ENCODE data around the gene TEK.

Gene TEK

DNA sequence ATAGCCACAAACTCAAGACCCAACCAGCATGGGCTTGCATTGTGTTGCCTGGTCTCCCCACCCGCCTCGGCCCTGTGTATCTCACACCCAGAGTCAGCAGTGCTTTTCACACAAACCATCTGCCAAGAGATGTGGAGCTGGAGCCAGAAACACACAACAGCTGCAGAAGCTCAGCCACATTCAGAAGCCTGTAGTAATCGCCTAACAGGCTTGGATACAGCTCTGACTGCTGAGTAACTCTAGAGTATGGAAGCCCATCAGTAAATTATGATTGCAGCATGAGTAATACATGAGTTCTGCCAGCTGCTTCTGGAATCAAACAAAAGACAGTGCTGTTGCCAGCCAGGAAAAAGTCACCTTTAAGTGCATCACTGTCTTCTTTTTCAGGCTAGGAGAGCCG lies 16.0 kb downstream of the TEK start:
- DNase-seq, result no peak

DNA sequence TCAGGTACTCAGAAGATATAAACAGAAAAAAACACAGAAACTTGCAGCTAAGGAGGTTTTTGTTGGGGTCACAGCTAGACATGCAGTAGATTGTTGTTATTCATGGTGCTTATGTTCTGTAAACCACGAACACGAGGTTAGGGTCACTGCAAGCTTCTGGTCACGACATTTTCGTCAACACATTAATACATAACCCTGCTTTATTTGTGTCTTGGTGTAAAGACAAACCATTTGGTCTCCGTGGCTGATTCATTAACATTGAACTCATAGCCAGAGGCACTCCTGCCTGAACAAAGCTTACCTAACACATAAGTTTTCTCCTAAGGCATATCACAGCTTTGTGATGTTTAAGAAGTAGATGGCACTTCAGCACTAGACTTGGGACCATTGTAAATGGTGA lies 16.9 kb downstream of the TEK start:
- no peak for DNase-seq

GRCh38 chr9:27126670-27127069 lies 17.6 kb downstream of the TEK start:
- no peak for DNase-seq

DNA sequence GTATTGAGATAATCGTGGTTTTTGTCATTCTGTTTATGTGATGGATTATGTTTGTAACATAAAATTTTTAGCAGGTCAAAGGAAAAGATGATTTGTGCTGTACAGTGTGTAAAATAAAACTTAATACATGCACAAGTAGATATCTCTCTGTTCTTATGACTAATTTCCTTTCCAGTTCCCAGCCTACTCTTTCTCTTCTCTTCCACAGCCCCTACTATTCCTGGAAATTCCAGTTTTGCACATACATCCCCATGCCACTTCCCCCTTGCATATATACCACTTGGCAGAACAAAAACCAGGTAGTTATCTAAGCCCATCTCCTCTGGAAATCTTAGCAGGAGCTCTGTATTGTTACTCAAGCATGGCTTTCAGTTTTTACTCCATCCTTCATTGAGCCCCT lies 20.2 kb downstream of the TEK start:
- no peak for DNase-seq

- no peak for DNase-seq
Observed at GRCh38 chr9:27131731-27132130, 22.7 kb downstream of the TEK start.

DNA sequence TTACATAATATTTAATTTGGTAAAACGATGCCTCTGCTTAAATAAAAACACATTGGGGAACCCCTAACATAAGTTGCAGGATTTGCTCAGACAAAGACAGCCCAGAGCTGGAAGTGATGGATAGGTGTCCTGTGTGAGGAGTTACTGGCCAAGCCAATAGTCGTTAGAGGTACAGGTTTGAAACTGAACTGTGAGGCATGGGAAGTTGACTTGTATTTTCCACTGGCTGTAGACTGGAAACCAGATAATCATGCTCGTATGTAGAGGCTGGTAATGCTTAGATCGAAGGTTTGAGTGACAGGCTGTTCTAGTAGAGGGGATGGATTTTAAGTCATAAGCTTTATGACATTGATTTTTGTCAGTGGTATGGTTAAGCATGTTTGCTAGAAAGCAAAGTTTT lies 24.8 kb downstream of the TEK start:
- DNase-seq, result no peak

DNA sequence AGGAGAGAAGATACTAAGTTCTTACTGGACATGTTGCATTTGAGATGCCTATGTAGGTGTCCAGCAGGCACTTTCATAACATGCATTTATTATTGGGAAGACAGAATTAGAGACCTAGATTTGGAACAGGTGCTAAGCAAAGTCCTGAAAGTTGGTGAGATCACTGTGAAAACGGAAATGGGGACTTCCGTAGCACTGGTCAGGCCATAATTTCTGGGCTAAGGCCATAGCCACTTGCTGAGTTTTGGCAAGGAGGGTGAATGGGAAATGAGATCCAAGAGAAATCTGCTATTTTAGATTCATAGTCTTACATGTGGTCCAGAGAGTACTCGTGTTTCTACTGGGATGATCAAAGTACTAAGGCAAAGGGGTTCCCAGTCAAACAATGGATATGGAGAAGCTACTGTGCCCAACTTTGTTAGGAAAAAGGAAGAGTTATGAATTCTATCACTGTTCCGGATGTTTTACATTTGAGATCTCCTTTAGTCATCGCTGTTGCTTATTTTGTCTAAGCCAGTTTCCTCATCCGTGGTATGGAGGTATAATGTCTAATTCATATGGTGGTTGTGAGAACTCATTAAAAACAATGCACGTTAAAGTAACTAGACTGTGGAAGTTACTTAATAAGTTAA lies 33.4 kb downstream of the TEK start:
- no peak for DNase-seq

DNA sequence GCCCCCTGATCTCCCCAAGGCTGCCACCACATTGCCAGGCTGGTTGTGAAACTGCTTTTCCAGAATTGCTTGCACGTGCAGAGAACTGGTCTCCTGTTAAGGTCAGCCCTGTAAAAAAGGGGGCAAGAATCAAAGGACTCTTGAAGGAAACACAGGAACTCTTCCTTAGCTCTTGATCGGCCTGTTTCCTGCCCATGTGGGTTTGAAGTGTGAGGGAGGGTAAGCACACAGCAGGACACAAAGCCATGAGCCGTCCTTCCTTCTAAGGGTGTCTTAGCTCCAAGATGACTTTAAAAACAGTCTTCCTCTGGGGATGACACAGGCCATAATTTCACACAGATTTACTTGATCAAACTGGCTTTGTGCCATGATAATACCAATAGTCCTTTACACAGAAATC lies 36.1 kb downstream of the TEK start:
- DNase-seq, result no peak

GRCh38 chr9:27149651-27150050 lies 40.6 kb downstream of the TEK start:
- DNase-seq, result no peak

- no peak for DNase-seq
Observed at GRCh38 chr9:27150746-27151406, 41.9 kb downstream of the TEK start.

- DNase-seq, result no peak
Observed at GRCh38 chr9:27151693-27152404, 42.8 kb downstream of the TEK start.

DNA sequence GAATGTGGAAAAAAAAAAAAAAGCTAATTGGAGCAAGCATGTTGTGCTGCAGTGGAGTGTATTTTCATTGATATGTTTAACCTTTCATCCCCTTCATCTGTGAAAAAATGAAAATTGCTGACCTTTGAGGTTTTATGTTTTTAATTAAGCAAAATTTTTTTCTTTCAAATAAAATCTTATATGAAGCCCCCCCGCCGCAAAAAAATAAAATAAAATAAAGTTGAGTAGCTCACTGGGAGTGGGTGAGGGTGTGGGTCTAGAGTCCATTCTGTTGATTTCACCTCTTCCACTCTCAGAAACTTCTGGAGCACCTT lies 43.3 kb downstream of the TEK start:
- no peak for DNase-seq

DNA sequence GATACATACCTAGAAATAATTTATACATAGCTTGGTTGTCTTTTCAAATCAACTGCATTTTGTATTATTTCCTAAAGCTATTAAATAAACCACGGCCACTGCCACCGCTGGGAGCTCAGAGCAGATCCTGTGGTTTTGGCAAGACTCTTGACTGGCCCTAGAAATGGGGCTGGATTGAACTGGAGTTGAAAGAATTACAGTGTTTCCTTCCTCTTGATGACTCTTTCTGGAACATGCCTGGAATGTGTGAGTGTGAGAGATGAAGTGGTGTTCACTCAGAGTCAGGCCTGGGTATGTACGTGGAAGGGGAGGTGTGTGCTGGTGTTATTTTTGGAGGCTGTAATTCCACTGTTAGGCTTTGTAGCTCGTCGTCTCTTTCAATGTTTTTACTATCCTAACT lies 45.9 kb downstream of the TEK start:
- no peak for DNase-seq

GRCh38 chr9:27157097-27157496 lies 48.1 kb downstream of the TEK start:
- no peak for DNase-seq

GRCh38 chr9:27157736-27158135 lies 48.7 kb downstream of the TEK start:
- no peak for DNase-seq

- DNase-seq, result no peak
Observed at GRCh38 chr9:27160636-27161035, 51.6 kb downstream of the TEK start.

GRCh38 chr9:27162045-27162444 lies 53.0 kb downstream of the TEK start:
- DNase-seq, result no peak

- no peak for DNase-seq
Observed at GRCh38 chr9:27165068-27165467, 56.0 kb downstream of the TEK start.

DNA sequence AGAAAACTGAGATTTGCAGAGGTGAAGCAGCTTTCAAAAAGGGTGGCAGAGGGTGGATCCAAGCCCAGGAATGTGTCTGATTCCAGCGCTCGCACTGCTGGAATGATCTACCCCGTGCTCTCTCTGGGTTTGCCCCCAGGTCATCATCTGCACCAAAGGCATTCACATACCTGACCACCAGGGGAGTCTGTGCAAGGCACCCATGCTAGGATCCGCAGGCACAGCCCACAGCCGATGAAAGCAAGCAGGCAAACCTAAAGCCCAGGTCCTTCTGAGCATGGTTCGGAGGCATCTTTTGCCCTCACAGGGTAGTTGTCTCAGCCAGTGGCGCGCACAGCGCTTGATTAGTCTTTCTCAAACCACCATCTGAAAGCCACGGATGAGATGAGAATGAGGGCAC lies 56.6 kb downstream of the TEK start:
- DNase-seq, result no peak

- DNase-seq, result no peak
Observed at GRCh38 chr9:27168496-27168895, 59.5 kb downstream of the TEK start.

DNA sequence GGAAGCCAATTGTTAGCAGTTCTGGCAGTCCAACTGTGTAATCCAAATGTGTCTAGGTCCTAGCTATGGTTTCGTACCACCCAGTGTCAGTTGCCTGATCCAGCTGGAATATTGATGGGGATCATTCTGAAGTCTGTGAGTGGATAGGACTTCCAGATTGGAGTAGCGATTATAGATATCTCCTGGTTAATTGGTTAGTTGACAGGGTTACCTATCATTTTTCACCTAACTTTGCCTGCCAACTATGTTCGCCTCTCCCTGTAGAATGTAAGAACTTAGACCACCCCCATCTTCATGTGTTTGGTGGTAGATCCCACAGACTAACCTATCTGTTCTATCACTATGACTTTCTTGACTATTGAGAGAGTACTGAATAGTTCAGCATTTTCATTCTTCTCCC lies 59.9 kb downstream of the TEK start:
- DNase-seq, result no peak

DNA sequence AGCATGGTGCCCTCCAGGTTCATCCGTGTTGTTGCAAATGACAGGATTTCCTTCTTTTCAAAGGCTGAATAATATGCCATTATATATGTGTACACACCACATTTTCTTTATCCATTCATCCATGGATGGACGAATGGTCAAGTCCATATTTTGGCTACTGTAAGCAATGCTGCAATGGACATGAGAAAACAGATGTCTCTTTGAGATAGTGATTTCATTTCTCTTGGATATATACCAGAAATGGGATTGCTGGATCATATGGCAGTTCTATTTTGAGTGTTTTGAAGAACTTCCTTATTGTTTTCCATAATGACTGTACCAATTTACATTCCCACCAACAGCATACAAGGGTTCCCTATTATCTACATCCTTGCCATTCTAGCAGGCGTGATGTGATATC lies 67.9 kb downstream of the TEK start:
- DNase-seq, result no peak

- no peak for DNase-seq
Observed at GRCh38 chr9:27179245-27179865, 70.3 kb downstream of the TEK start.

DNA sequence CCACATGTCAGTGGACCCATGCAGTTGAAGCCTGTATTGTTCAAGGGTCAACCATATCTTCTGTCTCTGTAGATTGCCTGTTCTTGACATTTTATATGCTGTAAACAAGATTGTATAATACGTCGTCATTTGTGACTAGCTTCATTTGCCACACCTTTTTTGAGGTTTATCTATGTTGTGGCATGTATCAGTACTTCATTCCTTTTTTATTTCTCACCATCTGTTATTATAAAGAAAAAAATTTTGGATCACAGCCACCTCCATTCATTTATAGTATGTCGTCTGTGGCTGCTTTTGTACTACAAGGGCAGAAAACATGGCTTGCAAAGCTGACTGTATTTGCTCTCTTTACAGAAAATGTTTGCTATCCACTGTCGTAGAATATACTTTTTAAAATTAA lies 72.4 kb downstream of the TEK start:
- DNase-seq, result no peak

All from CD4-positive, alpha-beta T cell treated with Interleukin-17A for 4 hours (primary cell).